ENCODE results near the gene KLC4. TPM values are rescaled to one million over a fixed set of nuclear protein-coding genes. Genes with fewer than 3 reads are reported as not detected.
"Not testable (repeated sequence)": the region's sequence is repeated elsewhere in the genome, so short reads cannot be mapped to it uniquely, and the experiment has no call there.

KLC4 gene
- total and polyA plus RNA-seq, 9 of the 15 experiments (the other 6 are each of a cell fraction or from before 2014, with no cell fraction given), result 1.7 to 16.2 (median 7.7) TPM

DNA sequence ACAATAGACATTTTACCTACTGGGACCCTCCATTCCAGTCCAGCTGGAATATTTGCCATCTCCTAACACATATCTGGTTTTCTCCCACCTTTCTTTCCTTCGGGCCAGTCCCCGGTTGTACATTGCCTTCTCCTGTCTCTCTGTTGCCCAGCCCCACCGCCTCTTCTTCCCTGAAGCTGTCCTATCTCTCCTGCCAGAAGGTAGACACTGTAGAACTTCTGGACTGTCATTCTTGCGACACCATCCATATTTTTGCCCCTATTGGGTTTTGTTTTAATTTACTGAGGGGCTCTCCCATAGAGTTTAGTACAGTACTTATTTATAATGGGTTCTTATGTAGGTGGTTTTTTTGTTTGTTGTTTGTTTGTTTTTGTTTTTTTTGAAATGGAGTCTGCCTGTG is 21.6 kb downstream of the KLC4 start (continued):
- TF ChIP-seq U2AF1 (optimal IDR thresholded peaks at IDR 0.05; ENCODE audit: low read depth, low read length) (no peak), EP400 (IDR thresholded peaks at IDR 0.05) (no peak), ZBTB7A (IDR thresholded peaks at IDR 0.05; ENCODE audit: borderline replicate concordance, control insufficient read depth, low read depth, low read length) (no peak), MEF2D (tag; conservative IDR thresholded peaks at IDR 0.05; ENCODE audit: low read depth) (no peak), CEBPG (CRISPR knock-in tag; IDR thresholded peaks at IDR 0.05) (peak; percentile 54), CEBPG (tag; conservative IDR thresholded peaks at IDR 0.05 in 1 of 2, IDR thresholded peaks at IDR 0.05 in 1 of 2) (peak in 1 of 2 experiments; percentile 42; a peak in 1 of 4 replicates), SP2 (IDR thresholded peaks at IDR 0.05; ENCODE audit: extremely low read depth, low read depth, low read length, poor library complexity, severe bottlenecking) (no peak), CBFA2T2 (conservative IDR thresholded peaks at IDR 0.05) (peak; percentile 42), MXI1 (IDR thresholded peaks at IDR 0.05; ENCODE audit: low read depth, low read length) (no peak), SREBF1 (IDR thresholded peaks at IDR 0.05; ENCODE audit: borderline replicate concordance, low read depth, low read length) (no peak), ZNF717 (CRISPR knock-in tag; IDR thresholded peaks at IDR 0.05) (no peak), ELF1 (tag; IDR thresholded peaks at IDR 0.05) (no peak), ARID1B (IDR thresholded peaks at IDR 0.05) (peak; percentile 78), DPF2 (IDR thresholded peaks at IDR 0.05) (peak; percentile 74), SMARCE1 (IDR thresholded peaks at IDR 0.05) (0 out of 2 replicates have a peak, but pooled peaks have one; percentile 14)
- TF ChIP-seq, protein P1, sequence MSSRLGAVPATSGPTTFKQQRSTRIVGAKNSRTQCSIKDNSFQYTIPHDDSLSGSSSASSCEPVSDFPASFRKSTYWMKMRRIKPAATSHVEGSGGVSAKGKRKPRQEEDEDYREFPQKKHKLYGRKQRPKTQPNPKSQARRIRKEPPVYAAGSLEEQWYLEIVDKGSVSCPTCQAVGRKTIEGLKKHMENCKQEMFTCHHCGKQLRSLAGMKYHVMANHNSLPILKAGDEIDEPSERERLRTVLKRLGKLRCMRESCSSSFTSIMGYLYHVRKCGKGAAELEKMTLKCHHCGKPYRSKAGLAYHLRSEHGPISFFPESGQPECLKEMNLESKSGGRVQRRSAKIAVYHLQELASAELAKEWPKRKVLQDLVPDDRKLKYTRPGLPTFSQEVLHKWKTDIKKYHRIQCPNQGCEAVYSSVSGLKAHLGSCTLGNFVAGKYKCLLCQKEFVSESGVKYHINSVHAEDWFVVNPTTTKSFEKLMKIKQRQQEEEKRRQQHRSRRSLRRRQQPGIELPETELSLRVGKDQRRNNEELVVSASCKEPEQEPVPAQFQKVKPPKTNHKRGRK (tag; IDR thresholded peaks at IDR 0.05), result no peak
- TF ChIP-seq, protein P2, sequence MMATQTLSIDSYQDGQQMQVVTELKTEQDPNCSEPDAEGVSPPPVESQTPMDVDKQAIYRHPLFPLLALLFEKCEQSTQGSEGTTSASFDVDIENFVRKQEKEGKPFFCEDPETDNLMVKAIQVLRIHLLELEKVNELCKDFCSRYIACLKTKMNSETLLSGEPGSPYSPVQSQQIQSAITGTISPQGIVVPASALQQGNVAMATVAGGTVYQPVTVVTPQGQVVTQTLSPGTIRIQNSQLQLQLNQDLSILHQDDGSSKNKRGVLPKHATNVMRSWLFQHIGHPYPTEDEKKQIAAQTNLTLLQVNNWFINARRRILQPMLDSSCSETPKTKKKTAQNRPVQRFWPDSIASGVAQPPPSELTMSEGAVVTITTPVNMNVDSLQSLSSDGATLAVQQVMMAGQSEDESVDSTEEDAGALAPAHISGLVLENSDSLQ (IDR thresholded peaks at IDR 0.05), result peak; percentile 30; the same call in 1 of the 2 replicates
- TF ChIP-seq, protein P3, sequence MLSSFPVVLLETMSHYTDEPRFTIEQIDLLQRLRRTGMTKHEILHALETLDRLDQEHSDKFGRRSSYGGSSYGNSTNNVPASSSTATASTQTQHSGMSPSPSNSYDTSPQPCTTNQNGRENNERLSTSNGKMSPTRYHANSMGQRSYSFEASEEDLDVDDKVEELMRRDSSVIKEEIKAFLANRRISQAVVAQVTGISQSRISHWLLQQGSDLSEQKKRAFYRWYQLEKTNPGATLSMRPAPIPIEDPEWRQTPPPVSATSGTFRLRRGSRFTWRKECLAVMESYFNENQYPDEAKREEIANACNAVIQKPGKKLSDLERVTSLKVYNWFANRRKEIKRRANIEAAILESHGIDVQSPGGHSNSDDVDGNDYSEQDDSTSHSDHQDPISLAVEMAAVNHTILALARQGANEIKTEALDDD (IDR thresholded peaks at IDR 0.05), result no peak

DNA sequence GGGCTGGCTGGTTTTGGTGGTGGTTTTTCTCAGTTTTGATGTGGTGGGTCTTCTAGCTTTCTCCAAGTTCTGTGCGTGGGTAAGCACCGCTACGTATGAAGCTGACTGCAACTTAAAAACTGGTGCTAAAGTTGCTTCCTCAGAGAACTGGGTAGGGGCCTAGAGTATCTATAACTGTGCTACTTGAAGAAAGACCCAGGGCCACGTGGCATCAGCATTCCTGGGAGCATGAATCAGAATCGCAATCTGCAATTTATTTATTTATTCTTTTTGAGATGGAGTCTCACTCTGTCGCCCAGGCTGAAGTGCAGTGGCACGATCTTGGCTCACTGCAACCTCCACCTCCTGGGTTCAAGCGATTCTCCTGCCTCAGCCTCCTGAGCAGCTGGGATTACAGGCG is 22.5 kb downstream of the KLC4 start:
- H3K4me3 ChIP-seq; DNase-seq (ENCODE audit: extremely low read depth in 1 of 4, low spot score in 3 of 4); H3K4me2 ChIP-seq (ENCODE audit: insufficient read depth, low read length); in situ Hi-C loops (cut with MboI); H3K27me3 ChIP-seq (ENCODE audit: control insufficient read depth in 2 of 2, insufficient read depth in 2 of 2, low read length in 2 of 2); ATAC-seq; H3K36me3 ChIP-seq (ENCODE audit: control insufficient read depth, insufficient read depth, low read length); H3K9ac ChIP-seq (ENCODE audit: insufficient read depth in 1 of 2, low read depth in 2 of 2, low read length in 2 of 2); FAIRE-seq; H2AFZ ChIP-seq (ENCODE audit: low read depth, low read length); H3K4me1 ChIP-seq (replicated peaks in 1 of 2; ENCODE audit: control insufficient read depth in 2 of 2, insufficient read depth in 2 of 2, low read length in 2 of 2); H3K9me3 ChIP-seq (replicated peaks; ENCODE audit: control insufficient read depth, insufficient read depth, low read depth, low read length); H3K27ac ChIP-seq (ENCODE audit: extremely low read depth, low read depth, low read length); H3K79me2 ChIP-seq (ENCODE audit: control insufficient read depth, insufficient read depth, low read length); H4K20me1 ChIP-seq (replicated peaks; ENCODE audit: control insufficient read depth, insufficient read depth, low read length); BruUV-seq (replicated peaks); intact Hi-C loops (cut with micrococcal nuclease); H3K9me1 ChIP-seq (ENCODE audit: control insufficient read depth, insufficient read depth, low read length); CTCF ChIA-PET (ENCODE audit: low intra/inter-chr PET ratio): not testable (repeated sequence)
- POLR2A ChIA-PET, result interaction anchor here (0.7 to 1.7 kb wide), 5 partner anchors 11 to 152 kb away, joined by 3 to 8 read pairs (median 5); partner anchors contain the start of genes CNPY3, KLC4 and MRPL2
- 56% methylated on average over 9 of the region's 9 CpGs for WGBS (ENCODE audit: insufficient coverage, low coverage, missing lambda C conversion rate)
